GM10266 (cell line): ENCODE data around the gene TMBIM4.

Experiments
- DNase-seq: peaks from one replicate; pipeline ENCODE4 v3.0.0; 2012; ENCODE audit errors: extremely low spot score
- CTCF ChIP-seq: IDR thresholded peaks from 2 replicates; pipeline ENCODE4 v1.5.1; 2012; ENCODE audit warnings: mild to moderate bottlenecking, low read depth; ENCODE audit not compliant: control insufficient read depth, insufficient read depth; ENCODE audit errors: missing control alignments

TMBIM4 gene

GRCh38 chr12:66120477-66120876 is 49.3 kb downstream of the TMBIM4 start:
- no peak for TF ChIP-seq CTCF
- DNase-seq, result no peak

- DNase-seq, result no peak
These were observed 49.9 kb downstream of the TMBIM4 start for GRCh38 chr12:66119870-66120241.

GRCh38 chr12:66119229-66119869 is 50.4 kb downstream of the TMBIM4 start:
- TF ChIP-seq CTCF, result no peak
- no peak for DNase-seq

More at GRCh38 chr12:66119870-66120241, 49.9 kb downstream of the TMBIM4 start:
- TF ChIP-seq CTCF, result no peak

GRCh38 chr12:66118240-66118891 is 51.4 kb downstream of the TMBIM4 start:
- no peak for DNase-seq
- no peak for TF ChIP-seq CTCF

GRCh38 chr12:66117242-66117641 is 52.6 kb downstream of the TMBIM4 start:
- DNase-seq, result no peak
- TF ChIP-seq CTCF, result no peak

GRCh38 chr12:66115071-66115600 is 54.7 kb downstream of the TMBIM4 start:
- no peak for TF ChIP-seq CTCF
- DNase-seq, result no peak

- no peak for DNase-seq
- no peak for TF ChIP-seq CTCF
These were observed 56.3 kb downstream of the TMBIM4 start for GRCh38 chr12:66113471-66113870.
